ENCODE measurements around the gene CALHM5.

DNA sequence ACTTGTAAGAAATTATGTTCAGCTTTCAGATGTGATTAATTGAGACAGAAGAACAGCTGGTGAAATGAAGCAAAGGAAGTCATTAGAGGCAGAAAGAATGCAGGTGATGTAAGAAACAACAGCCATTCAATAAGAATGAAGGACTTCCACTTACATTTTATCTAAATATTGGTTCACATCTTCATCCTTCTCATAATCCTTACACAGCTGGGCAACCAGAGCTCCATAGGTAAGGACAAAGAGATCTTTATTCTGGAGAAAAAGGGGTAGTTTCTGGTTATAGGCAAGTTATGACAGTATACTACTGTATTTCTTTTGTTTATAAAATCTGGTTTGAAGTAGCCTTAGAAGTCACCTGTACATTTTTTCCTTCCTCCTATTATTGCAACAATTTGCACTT, 31.7 kb downstream of the CALHM5 start:
- TF ChIP-seq YY1 (IDR thresholded peaks at IDR 0.05; ENCODE audit: low read depth) (no peak), CEBPB (IDR thresholded peaks at IDR 0.05) (no peak), RAD21 (IDR thresholded peaks at IDR 0.05; ENCODE audit: low read depth) (no peak), EP300 (IDR thresholded peaks at IDR 0.05; ENCODE audit: borderline replicate concordance) (no peak), TCF12 (IDR thresholded peaks at IDR 0.05; ENCODE audit: low read depth) (no peak), USF1 (IDR thresholded peaks at IDR 0.05) (no peak)
